Fibroblast of mammary gland (primary cell): Measurements from ENCODE around the gene HPD.

ENCODE experiments used
- DNase-seq: peaks from one replicate; pipeline ENCODE4 v3.0.0-alpha.2; 2010; ENCODE audit warnings: low read depth
- H3K4me3 ChIP-seq: 2 replicates; pipeline ENCODE4 v1.5.1; 2011; ENCODE audit warnings: low read depth, mild to moderate bottlenecking, low read length, moderate library complexity; ENCODE audit not compliant: control insufficient read depth
- TF ChIP-seq, protein P1 (sequence below): conservative IDR thresholded peaks from 2 replicates; pipeline ENCODE4 v1.5.1; 2011; ENCODE audit warnings: low read depth, low read length, inconsistent platforms; ENCODE audit not compliant: control insufficient read depth, insufficient read depth

HPD gene

DNA sequence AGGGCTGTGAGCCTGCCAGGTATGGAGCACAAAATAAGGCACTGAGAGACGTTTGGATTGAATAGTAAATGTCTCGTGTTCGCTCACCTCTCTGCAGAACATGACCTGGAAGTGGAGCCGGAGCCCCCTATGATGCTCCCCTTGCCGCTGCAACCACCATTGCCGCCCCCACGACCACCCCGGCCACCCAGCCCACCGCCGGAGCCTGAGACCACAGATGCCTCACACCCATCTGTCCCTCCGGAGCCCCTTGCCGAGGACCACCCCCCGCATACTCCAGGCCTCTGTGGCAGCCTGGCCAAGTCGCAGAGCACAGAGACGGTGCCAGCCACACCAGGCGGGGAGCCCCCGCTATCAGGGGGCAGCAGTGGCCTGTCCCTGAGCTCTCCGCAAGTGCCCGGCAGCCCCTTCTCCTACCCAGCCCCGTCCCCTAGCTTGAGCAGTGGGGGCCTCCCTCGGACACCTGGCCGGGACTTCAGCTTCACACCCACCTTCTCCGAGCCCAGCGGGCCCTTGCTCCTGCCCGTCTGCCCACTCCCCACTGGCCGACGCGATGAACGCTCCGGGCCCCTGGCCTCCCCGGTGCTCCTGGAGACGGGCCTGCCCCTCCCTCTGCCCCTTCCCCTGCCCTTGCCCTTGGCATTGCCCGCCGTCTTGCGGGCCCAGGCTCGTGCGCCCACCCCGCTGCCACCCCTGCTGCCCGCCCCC, 36.1 kb downstream of the HPD start:
- TF ChIP-seq, protein P1, sequence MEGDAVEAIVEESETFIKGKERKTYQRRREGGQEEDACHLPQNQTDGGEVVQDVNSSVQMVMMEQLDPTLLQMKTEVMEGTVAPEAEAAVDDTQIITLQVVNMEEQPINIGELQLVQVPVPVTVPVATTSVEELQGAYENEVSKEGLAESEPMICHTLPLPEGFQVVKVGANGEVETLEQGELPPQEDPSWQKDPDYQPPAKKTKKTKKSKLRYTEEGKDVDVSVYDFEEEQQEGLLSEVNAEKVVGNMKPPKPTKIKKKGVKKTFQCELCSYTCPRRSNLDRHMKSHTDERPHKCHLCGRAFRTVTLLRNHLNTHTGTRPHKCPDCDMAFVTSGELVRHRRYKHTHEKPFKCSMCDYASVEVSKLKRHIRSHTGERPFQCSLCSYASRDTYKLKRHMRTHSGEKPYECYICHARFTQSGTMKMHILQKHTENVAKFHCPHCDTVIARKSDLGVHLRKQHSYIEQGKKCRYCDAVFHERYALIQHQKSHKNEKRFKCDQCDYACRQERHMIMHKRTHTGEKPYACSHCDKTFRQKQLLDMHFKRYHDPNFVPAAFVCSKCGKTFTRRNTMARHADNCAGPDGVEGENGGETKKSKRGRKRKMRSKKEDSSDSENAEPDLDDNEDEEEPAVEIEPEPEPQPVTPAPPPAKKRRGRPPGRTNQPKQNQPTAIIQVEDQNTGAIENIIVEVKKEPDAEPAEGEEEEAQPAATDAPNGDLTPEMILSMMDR = no peak
- DNase-seq = no peak
- no peak overlapping the region for H3K4me3 ChIP-seq

DNA sequence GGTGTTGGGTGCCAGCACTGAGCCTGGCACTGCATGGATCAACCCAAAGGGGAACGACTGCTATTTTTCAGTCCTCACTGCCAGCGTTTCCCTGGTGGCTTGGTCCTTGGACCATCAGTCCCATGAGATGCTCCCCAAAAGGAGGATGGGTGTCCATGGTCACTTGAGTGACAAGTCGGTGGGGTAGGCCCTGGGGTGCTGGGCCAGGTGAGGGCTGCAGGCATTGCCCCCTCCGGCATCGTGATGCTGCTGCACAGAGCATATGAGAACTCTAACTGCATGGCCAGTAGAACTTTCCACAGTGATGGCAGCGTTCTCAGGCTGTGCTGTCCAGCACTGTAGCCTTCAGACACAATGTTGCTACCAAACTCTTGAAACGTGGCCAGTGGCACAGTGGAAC, 38.6 kb downstream of the HPD start:
- TF ChIP-seq, protein P1 = no peak
- no peak overlapping the region for H3K4me3 ChIP-seq
- DNase-seq = no peak

DNA sequence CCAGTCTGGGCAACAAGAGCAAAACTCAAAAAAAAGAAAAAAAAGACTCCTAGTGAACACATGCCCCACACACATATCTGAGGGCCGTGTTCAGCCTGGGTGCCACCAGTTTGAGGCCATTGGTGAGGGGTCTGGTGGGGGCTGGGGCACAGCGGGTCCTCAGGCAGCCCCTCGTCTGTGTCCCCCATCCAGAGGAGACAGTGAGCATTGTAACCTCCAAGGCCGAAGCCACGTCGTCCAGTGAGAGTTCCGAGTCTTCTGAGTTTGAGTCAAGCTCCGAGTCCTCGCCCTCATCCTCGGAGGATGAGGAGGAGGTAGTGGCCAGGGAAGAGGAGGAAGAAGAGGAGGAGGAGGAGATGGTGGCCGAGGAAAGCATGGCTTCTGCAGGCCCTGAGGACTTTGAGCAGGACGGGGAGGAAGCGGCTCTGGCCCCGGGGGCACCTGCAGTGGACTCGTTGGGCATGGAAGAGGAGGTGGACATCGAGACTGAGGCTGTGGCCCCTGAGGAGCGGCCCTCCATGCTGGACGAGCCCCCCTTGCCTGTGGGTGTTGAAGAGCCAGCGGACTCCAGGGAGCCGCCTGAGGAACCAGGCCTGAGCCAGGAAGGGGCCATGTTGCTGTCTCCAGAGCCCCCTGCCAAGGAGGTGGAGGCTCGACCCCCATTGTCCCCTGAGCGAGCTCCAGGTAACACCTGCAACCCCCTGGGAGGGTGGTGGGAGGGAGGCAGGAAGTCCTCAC, 39.3 kb downstream of the HPD start:
- TF ChIP-seq, protein P1 = no peak
- DNase-seq = no peak
- H3K4me3 ChIP-seq = no peak overlapping the region

DNA sequence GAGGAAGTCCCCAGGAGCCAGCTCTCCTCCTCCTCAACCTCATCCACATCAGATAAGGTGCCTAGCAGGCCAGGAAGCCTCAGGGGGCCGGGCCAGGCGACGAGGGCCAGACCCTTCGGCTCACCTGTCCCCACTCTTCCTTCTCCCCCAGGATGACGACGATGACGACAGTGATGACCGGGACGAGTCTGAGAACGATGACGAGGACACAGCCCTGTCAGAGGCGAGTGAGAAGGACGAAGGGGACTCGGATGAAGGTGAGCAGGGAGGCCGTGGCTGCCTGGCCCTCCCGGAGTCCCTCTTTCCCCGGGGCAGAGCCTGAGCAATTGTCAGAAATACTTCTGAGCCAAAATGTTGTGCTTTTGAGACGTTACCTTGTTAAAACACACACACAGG, 41.0 kb downstream of the HPD start:
- H3K4me3 ChIP-seq = no peak overlapping the region
- TF ChIP-seq, protein P1 = no peak
- DNase-seq = no peak

DNA sequence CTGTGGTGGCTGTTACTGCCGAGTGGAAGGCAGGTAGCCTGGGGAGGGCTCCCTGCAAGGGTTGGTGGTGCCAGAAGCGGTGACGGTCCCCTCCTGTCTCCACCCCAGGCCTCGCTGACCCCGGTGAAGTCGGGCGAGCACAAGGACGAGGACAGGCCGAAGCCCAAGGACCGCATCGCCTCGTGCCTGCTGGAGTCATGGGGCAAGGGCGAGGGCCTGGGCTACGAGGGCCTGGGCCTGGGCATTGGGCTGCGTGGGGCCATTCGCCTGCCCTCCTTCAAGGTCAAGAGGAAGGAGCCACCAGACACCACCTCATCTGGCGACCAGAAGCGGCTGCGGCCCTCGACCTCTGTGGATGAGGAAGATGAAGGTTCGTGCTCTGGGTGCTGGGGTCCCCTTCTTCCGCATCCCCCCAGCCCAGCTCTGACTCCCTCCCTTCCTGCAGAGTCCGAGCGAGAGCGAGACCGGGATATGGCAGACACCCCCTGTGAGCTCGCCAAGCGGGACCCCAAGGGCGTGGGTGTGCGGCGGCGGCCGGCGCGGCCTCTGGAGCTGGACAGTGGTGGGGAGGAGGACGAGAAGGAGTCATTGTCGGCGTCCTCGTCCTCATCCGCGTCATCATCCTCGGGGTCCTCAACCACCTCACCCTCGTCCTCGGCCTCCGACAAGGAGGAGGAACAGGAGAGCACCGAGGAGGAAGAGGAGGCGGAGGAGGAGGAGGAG, 41.6 kb downstream of the HPD start:
- TF ChIP-seq, protein P1 = no peak
- no peak overlapping the region for H3K4me3 ChIP-seq
- no peak for DNase-seq

DNA sequence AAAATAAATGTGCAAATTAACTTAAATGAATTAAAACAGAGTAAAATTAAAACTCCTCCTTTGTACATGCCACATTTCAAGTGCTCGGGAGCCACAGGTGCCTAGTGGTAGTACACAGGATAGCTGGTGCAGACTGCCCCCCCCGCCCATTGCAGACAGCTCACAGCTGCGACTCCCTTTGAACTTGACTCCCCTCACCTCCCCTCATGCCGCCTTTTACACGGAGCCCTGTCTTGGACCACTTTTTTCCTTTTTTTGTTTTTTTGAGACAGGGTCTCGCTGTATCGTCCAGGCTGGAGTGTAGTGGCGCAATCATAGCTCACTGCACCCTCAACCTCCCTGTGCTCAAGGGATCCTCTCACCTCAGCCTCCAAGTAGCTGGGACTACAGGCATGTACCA, 43.4 kb downstream of the HPD start:
- TF ChIP-seq, protein P1 = no peak
- DNase-seq = no peak
- no peak overlapping the region for H3K4me3 ChIP-seq
